ENCODE results near the gene PLN.

DNA sequence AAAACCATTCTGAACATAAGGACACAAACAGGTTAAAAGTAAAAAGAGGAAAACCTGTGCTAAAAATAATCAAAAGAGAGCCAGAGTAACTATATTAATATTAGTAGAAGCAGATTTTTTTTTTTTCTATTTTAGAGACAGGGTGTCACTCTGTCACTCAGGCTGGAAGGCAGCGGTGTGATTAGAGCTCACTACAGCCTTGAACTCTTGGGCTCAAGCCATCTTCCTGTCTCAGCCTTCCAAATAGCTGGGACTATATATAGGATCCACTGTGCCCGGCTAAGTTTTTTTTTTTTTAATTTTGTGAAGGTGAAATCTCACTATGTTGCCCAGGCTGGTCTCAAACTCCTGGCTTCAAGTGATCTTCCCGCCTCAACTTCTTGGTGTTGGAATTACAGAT, 33.4 kb upstream of the PLN start:
- no peak for TF ChIP-seq POLR2A (IDR thresholded peaks at IDR 0.05)
- TF ChIP-seq, protein P1, sequence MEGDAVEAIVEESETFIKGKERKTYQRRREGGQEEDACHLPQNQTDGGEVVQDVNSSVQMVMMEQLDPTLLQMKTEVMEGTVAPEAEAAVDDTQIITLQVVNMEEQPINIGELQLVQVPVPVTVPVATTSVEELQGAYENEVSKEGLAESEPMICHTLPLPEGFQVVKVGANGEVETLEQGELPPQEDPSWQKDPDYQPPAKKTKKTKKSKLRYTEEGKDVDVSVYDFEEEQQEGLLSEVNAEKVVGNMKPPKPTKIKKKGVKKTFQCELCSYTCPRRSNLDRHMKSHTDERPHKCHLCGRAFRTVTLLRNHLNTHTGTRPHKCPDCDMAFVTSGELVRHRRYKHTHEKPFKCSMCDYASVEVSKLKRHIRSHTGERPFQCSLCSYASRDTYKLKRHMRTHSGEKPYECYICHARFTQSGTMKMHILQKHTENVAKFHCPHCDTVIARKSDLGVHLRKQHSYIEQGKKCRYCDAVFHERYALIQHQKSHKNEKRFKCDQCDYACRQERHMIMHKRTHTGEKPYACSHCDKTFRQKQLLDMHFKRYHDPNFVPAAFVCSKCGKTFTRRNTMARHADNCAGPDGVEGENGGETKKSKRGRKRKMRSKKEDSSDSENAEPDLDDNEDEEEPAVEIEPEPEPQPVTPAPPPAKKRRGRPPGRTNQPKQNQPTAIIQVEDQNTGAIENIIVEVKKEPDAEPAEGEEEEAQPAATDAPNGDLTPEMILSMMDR (IDR thresholded peaks at IDR 0.05): no peak

All from uterus (tissue), 2 donors.